Suprapubic skin (tissue), 4 donors: ENCODE measurements around the gene SCRN1. TPM values are rescaled to one million over a fixed set of nuclear protein-coding genes. Genes with fewer than 3 reads are reported as not detected.

ENCODE experiments used
- DNase-seq, 2 donors: peaks; one replicate each; pipeline ENCODE4 v3.0.0-alpha.2; 2019; ENCODE audit warnings: low spot score in 2 of 2
- H3K27ac ChIP-seq: fragments of 200-600 bp; sonication (generic); one replicate; pipeline ENCODE4 v1.5.1; 2019
- H3K27me3 ChIP-seq: fragments of 200-600 bp; sonication (generic); one replicate; pipeline ENCODE4 v1.5.1; 2019
- H3K36me3 ChIP-seq: fragments of 200-600 bp; sonication (generic); one replicate; pipeline ENCODE4 v1.5.1; 2019
- H3K4me1 ChIP-seq: fragments of 200-600 bp; sonication (generic); one replicate; pipeline ENCODE4 v1.5.1; 2019
- H3K4me3 ChIP-seq: fragments of 200-600 bp; sonication (generic); one replicate; pipeline ENCODE4 v1.5.1; 2019; ENCODE audit warnings: mild to moderate bottlenecking
- H3K9me3 ChIP-seq: fragments of 200-600 bp; sonication (generic); one replicate; pipeline ENCODE4 v1.5.1; 2019
- EP300 ChIP-seq: sonication (generic); formaldehyde crosslinking; IDR thresholded peaks from one replicate; pipeline ENCODE4 v1.6.1; 2017; ENCODE audit warnings: antibody characterized with exemption
- POLR2A ChIP-seq, 2 donors: fragments of 450-650 bp; IDR thresholded peaks; one replicate each; pipeline ENCODE4 v1.6.1; 2017; ENCODE audit warnings: antibody characterized with exemption in 2 of 2, mild to moderate bottlenecking in 2 of 2, moderate library complexity in 2 of 2
- POLR2AphosphoS5 ChIP-seq, 3 donors: sonication (generic); formaldehyde crosslinking; IDR thresholded peaks; one replicate each; pipeline ENCODE4 v1.6.1; 2017; ENCODE audit warnings: antibody characterized with exemption in 3 of 3
- WGBS: methylation state at CpG from one replicate; pipeline ENCODE4 v1.1.5; 2018; 5-methylcytosine and 5-hydroxymethylcytosine counted together
- total RNA-seq, 4 donors: library from RNA; depleted of rRNA; stranded (reverse); fragments of >200 nt; gene quantifications; one replicate each; pipeline ENCODE4 v1.1.0, GENCODE V29; 2016
- TF ChIP-seq, protein P1 (sequence below), 2 donors: fragments of 200-600 bp in 1 of 2; fragments of 450-650 bp in 1 of 2; sonication (generic) in 1 of 2; IDR thresholded peaks; one replicate each; pipeline ENCODE4 v1.5.1; 2016 to 2019; ENCODE audit warnings: antibody characterized with exemption in 2 of 2, mild to moderate bottlenecking in 1 of 2, moderate library complexity in 1 of 2

SCRN1 gene
- total RNA-seq, 4 donors from 2014 or later = 10.8 to 26.0 (median 15.0) TPM

DNA sequence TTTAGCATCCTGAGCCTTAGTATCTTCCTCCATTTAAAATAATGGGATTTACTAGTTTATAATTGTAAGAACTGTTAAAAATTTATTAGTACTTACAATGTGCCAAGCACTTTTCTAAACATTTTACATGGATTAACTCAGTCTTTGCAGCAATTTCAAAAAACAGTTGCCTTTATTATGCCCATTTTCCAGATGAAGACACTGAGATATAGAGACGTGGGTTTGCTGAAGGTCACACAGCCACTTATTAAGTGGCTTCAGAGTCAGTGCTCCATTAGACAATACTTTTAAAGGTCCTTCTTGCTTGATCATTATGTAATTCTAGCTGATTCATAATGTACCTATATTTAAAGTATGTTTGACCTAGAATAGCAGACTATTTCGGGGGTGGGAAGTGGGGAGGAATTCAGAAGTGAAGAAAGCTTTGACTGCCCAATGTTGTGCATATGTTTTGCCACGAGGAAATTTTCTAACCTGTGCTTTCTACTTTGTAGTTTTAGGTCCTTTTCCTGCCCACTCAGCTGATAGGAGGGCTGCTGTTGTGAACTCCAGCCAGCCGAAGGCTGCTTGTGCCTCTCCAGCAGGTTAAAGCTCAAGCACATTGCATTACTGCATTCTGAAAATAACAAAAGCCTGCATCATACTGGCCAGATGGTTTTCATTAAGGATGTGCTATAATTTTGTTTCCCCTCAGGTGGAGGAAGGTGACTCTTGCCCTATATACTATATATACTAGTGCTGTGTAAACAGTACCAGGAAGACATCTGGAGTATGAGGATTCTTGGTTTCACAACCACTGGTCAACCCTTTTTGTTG, 42.9 kb upstream of the SCRN1 start:
- Histone ChIP-seq H3K4me3 (no peak overlapping the region), H3K27me3 (no peaks in the 10 kb centered on the region), H3K9me3 (no peaks in the 10 kb centered on the region), H3K27ac (no peak overlapping the region), H3K36me3 (no peaks in the 10 kb centered on the region), H3K4me1 (peaks cover 19% of the 10 kb centered on the region)
- no peak for DNase-seq
- TF ChIP-seq, protein P1, sequence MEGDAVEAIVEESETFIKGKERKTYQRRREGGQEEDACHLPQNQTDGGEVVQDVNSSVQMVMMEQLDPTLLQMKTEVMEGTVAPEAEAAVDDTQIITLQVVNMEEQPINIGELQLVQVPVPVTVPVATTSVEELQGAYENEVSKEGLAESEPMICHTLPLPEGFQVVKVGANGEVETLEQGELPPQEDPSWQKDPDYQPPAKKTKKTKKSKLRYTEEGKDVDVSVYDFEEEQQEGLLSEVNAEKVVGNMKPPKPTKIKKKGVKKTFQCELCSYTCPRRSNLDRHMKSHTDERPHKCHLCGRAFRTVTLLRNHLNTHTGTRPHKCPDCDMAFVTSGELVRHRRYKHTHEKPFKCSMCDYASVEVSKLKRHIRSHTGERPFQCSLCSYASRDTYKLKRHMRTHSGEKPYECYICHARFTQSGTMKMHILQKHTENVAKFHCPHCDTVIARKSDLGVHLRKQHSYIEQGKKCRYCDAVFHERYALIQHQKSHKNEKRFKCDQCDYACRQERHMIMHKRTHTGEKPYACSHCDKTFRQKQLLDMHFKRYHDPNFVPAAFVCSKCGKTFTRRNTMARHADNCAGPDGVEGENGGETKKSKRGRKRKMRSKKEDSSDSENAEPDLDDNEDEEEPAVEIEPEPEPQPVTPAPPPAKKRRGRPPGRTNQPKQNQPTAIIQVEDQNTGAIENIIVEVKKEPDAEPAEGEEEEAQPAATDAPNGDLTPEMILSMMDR (IDR thresholded peaks at IDR 0.05) = no peak
- TF ChIP-seq POLR2AphosphoS5 (IDR thresholded peaks at IDR 0.05) (no peak), EP300 (no peak), POLR2A (IDR thresholded peaks at IDR 0.05) (no peak)
- WGBS = 62% methylated on average over 4 of the region's 4 CpGs

DNA sequence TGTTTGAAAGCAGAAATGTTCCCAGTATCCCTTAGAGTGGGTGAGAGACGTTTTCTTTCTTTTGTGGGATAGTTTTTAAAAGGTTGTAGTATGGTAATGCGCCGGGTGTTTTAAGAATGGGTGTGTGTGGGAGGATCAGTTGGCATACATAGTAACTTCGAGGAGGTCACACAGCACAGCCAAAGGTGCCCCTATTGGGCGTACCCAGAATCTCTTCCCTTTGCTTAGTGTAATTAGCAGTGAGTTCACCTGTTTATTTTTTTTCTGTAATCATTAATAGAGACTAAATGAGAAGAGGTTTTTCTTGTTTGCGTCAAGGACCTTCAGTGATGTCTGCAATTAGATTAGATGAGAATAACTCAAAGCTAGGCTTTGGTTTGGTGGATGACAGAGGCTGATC, 40.1 kb upstream of the SCRN1 start:
- H3K4me3 ChIP-seq = peak overlapping the region; percentile 85
- WGBS = 15% methylated on average over 6 of the region's 6 CpGs
- no peaks in the 10 kb centered on the region for H3K9me3 ChIP-seq
- H3K27ac ChIP-seq = peak overlapping the region; percentile 87
- DNase-seq = no peak
- no peaks in the 10 kb centered on the region for H3K36me3 ChIP-seq
- H3K4me1 ChIP-seq = peaks cover 37% of the 10 kb centered on the region
- TF ChIP-seq, protein P1 (IDR thresholded peaks at IDR 0.05) = no peak
- TF ChIP-seq POLR2A (IDR thresholded peaks at IDR 0.05) (no peak), EP300 (no peak), POLR2AphosphoS5 (IDR thresholded peaks at IDR 0.05) (no peak)
- H3K27me3 ChIP-seq = no peaks in the 10 kb centered on the region

DNA sequence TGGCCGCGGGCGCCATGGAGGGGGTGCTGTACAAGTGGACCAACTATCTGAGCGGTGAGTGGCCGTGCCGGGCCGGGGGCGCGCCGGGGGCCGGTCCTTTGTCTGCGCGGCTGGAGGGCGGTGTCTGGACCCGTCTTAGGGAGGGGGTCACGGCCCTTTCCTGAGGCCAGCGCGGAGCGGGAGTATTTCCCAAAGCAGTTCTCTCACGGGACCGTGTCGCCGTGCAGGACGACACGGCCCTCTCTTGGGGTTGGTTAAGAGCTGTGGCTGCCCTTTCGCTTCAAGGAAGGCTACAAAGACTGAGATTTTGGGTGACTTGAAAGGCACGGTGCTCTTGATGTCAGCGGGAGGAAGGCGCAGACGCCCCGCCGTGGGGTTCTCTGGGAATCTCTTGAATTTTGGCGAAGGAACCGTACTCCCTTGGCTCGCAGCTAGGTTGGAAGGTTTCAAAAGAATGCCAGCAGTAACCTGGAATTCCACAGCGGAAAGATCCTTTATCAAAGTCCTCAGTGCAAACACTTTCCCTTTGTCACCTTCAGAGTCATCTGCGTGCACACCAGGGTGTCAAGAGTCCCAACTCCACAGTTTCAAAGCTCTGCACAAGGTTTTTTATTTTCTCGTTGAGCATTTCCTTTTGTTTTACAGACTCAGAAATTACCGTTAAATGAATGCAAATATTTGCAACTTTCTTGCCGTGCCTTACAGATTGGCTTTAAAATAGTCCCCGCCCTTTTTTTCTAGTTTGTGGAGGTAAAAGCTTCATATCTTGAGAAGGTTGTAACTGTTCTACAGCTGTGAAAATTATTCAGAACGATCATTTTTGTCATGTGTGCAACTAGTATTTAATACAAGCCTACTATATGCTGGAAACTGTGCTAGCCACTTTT, 39.4 kb upstream of the SCRN1 start:
- DNase-seq = peak; percentile 82 to 85
- WGBS = under 1% methylated on average over 25 of the region's 42 CpGs
- peak overlapping the region; percentile 87 for H3K27ac ChIP-seq
- H3K4me1 ChIP-seq = peaks cover 43% of the 10 kb centered on the region
- H3K27me3 ChIP-seq = no peaks in the 10 kb centered on the region
- peak overlapping the region; percentile 85 for H3K4me3 ChIP-seq
- TF ChIP-seq, protein P1 (IDR thresholded peaks at IDR 0.05) = no peak
- no peak for TF ChIP-seq POLR2A (IDR thresholded peaks at IDR 0.05)
- TF ChIP-seq EP300 = no peak
- no peak for TF ChIP-seq POLR2AphosphoS5 (IDR thresholded peaks at IDR 0.05)
- H3K9me3 ChIP-seq = no peaks in the 10 kb centered on the region
- no peaks in the 10 kb centered on the region for H3K36me3 ChIP-seq

DNA sequence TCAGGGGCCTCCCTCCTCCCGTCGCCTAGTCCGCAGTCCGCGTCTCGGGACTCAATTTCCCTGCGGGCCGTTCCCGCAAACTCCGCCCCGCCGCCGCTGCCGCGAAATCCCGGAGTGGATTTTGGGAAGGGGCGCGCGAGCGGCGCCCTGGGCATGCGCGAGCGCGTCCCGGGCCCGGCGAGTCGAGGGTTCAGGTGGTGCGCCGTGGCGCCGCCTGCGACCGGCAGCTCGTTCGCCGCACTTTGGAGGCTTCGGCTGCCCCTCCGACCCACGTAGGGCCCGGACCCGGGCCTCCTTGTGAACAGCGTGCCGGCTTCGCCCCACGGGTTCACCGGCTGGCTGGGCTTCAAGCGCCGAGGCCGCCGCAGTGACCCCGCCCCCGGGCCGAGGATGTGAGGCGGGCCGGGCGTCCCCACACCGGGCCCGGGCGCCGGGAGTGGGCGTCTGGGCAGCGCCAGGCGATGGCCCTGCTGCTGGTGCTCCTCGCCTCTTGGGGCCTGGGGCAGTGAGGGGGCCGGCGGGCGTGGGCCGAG, 38.7 kb upstream of the SCRN1 start, which contains the start of gene PLEKHA8:
PLEKHA8 (plus strand) TSS at position 197 of the 533 bp plus-strand sequence. CDS start 351 bp downstream, outside the sequence.
- Histone ChIP-seq H3K4me1 (peaks cover 48% of the 10 kb centered on the region), H3K36me3 (no peaks in the 10 kb centered on the region), H3K27me3 (no peaks in the 10 kb centered on the region), H3K4me3 (peak within 1 kb of the TSS; percentile 85), H3K27ac (peak within 1 kb of the TSS; percentile 87), H3K9me3 (no peaks in the 10 kb centered on the region)
- TF ChIP-seq POLR2A (IDR thresholded peaks at IDR 0.05) (peak in 1 of 2 donors; percentile 18), POLR2AphosphoS5 (IDR thresholded peaks at IDR 0.05) (peak in 1 of 3 donors; percentile 11), EP300 (no peak)
- TF ChIP-seq, protein P1 (IDR thresholded peaks at IDR 0.05) = no peak
- DNase-seq = peak; percentile 92 to 93
- 0% methylated on average over 10 of the region's 70 CpGs for WGBS
